Thyroid gland (tissue), 4 donors: Measurements from ENCODE around the gene CHST8.

Source experiments
- CTCF ChIP-seq, 6 experiments: fragments of 200-600 bp in 3 of 6; fragments of 450-650 bp in 3 of 6; sonication (generic) in 3 of 6; IDR thresholded peaks; one replicate each; pipeline ENCODE4 v1.5.1; 2016 to 2019; ENCODE audit warnings: antibody characterized with exemption in 6 of 6, mild to moderate bottlenecking in 2 of 6, inconsistent platforms in 1 of 6, moderate library complexity in 1 of 6
- POLR2A ChIP-seq, 2 donors: fragments of 450-650 bp; IDR thresholded peaks; one replicate each; pipeline ENCODE4 v1.6.1; 2017; ENCODE audit warnings: antibody characterized with exemption in 2 of 2, mild to moderate bottlenecking in 2 of 2, moderate library complexity in 1 of 2

GRCh38 chr19:33654840-33655508 lies 33.2 kb downstream of the CHST8 start:
- TF ChIP-seq CTCF (IDR thresholded peaks at IDR 0.05) (no peak), POLR2A (IDR thresholded peaks at IDR 0.05) (no peak)
